Astrocyte of the spinal cord (primary cell): ENCODE measurements around the gene SKP2.

Experiments
- DNase-seq: peaks from one replicate; pipeline ENCODE4 v3.0.0; 2011; ENCODE audit warnings: low read depth, low spot score
- H3K4me3 ChIP-seq: 2 replicates; pipeline ENCODE4 v1.5.1; 2011; ENCODE audit warnings: low read depth, mild to moderate bottlenecking, low read length, moderate library complexity
- in situ Hi-C: cut with HindIII; loops from 2 replicates; pipeline ENCODE4 v1.10.0; 2017; ENCODE audit warnings: low sequenced_read_pairs
- TF ChIP-seq, protein P1 (sequence below): IDR thresholded peaks from 2 replicates; pipeline ENCODE4 v1.5.1; 2012; ENCODE audit warnings: low read depth, mild to moderate bottlenecking, low read length, inconsistent platforms

Gene SKP2

GRCh38 chr5:36135988-36136387 is 15.9 kb upstream of the SKP2 start:
- DNase-seq = no peak
- in situ Hi-C loops = no loop called here
- TF ChIP-seq, protein P1, sequence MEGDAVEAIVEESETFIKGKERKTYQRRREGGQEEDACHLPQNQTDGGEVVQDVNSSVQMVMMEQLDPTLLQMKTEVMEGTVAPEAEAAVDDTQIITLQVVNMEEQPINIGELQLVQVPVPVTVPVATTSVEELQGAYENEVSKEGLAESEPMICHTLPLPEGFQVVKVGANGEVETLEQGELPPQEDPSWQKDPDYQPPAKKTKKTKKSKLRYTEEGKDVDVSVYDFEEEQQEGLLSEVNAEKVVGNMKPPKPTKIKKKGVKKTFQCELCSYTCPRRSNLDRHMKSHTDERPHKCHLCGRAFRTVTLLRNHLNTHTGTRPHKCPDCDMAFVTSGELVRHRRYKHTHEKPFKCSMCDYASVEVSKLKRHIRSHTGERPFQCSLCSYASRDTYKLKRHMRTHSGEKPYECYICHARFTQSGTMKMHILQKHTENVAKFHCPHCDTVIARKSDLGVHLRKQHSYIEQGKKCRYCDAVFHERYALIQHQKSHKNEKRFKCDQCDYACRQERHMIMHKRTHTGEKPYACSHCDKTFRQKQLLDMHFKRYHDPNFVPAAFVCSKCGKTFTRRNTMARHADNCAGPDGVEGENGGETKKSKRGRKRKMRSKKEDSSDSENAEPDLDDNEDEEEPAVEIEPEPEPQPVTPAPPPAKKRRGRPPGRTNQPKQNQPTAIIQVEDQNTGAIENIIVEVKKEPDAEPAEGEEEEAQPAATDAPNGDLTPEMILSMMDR = no peak
- no peak overlapping the region for H3K4me3 ChIP-seq

- H3K4me3 ChIP-seq = no peak overlapping the region
- TF ChIP-seq, protein P1 = no peak
- no peak for DNase-seq
- in situ Hi-C loops = no loop called here
Measured at GRCh38 chr5:36136581-36136980, 15.3 kb upstream of the SKP2 start.

GRCh38 chr5:36138900-36139683 is 12.8 kb upstream of the SKP2 start:
- TF ChIP-seq, protein P1 = no peak
- no peak overlapping the region for H3K4me3 ChIP-seq
- in situ Hi-C loops = no loop called here
- no peak for DNase-seq

DNA sequence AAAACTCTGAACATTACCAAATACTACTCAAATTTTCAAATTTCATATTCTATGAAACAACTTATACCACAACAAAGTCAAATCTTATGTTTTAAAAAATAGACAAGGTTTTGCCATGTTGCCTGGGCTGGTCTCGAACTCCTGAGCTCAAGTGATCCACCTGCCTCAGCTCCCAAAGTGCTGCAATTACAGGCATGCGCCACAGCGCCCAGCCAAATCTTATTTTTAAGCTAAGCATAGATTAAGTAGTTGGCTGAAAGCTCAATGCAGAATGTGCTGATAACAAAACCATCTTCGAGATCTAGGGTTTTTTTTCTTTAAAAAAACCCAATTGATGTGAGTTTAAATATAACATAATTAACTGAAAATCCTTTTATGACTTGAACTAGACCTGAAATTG is 6.6 kb upstream of the SKP2 start:
- TF ChIP-seq, protein P1 = no peak
- in situ Hi-C loops = no loop called here
- no peak overlapping the region for H3K4me3 ChIP-seq
- DNase-seq = no peak

- in situ Hi-C loops = no loop called here
- H3K4me3 ChIP-seq = no peak overlapping the region
- DNase-seq = no peak
- TF ChIP-seq, protein P1 = no peak
Measured at GRCh38 chr5:36146390-36146789, 5.5 kb upstream of the SKP2 start.

DNA sequence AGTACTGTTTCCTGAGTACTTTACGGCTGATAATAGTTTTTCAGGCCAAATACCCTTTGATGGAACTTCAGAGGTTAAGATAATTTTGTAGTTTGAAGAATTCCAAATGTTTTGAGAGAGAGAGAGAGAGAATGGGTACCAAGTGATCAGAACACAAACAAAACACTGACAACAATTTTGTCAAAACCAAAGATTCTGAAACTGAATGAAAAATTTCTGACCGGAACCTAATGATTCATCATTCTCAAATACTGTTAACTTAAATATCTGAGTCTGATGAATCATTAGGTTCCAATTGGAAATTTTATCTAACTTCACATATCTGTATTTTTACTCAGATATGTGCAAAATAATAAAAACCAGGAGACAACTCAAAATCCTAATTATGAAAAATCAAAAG is 4.2 kb upstream of the SKP2 start:
- TF ChIP-seq, protein P1 = no peak
- in situ Hi-C loops = no loop called here
- no peak overlapping the region for H3K4me3 ChIP-seq
- DNase-seq = no peak
